Fibroblast of villous mesenchyme (primary cell): ENCODE data around the gene GBE1. TPM values are rescaled to one million over a fixed set of nuclear protein-coding genes. Genes with fewer than 3 reads are reported as not detected.
"Not testable (repeated sequence)": the region's sequence is repeated elsewhere in the genome, so short reads cannot be mapped to it uniquely, and the experiment has no call there.

Experiments used
- DNase-seq: peaks from one replicate; pipeline ENCODE4 v3.0.0-alpha.2; 2010; ENCODE audit warnings: low read depth
- H3K4me3 ChIP-seq: 2 replicates; pipeline ENCODE4 v1.5.1; 2011; ENCODE audit warnings: low read depth, mild to moderate bottlenecking, low read length
- CTCF ChIP-seq: IDR thresholded peaks from 2 replicates; pipeline ENCODE4 v1.5.1; 2012; ENCODE audit warnings: low read depth, mild to moderate bottlenecking, low read length; ENCODE audit not compliant: insufficient read depth
- total RNA-seq: library from RNA; depleted of rRNA; stranded (reverse); fragments of >200 nt; gene quantifications from 2 replicates; pipeline ENCODE4 v1.2.3, GENCODE V29; 2012

GBE1 gene
- total RNA-seq, 1 donor = 231 TPM

GRCh38 chr3:81788610-81789009, 27.2 kb upstream of the GBE1 start:
- H3K4me3 ChIP-seq = no peak overlapping the region
- DNase-seq = no peak
- no peak for TF ChIP-seq CTCF

GRCh38 chr3:81788044-81788443, 26.6 kb upstream of the GBE1 start:
- H3K4me3 ChIP-seq = no peak overlapping the region
- TF ChIP-seq CTCF = no peak
- no peak for DNase-seq

GRCh38 chr3:81782585-81782984, 21.1 kb upstream of the GBE1 start:
- no peak overlapping the region for H3K4me3 ChIP-seq
- no peak for DNase-seq

GRCh38 chr3:81778678-81779182, 17.3 kb upstream of the GBE1 start:
- peak; percentile 95 for DNase-seq
- no peak for TF ChIP-seq CTCF
- no peak overlapping the region for H3K4me3 ChIP-seq

More at GRCh38 chr3:81782585-81782984, 21.1 kb upstream of the GBE1 start:
- no peak for TF ChIP-seq CTCF

- TF ChIP-seq CTCF = no peak
- H3K4me3 ChIP-seq = no peak overlapping the region
Measured at GRCh38 chr3:81776643-81777042, 15.2 kb upstream of the GBE1 start.

GRCh38 chr3:81770710-81771109, 9.3 kb upstream of the GBE1 start:
- TF ChIP-seq CTCF = no peak
- DNase-seq = no peak

More at GRCh38 chr3:81776643-81777042, 15.2 kb upstream of the GBE1 start:
- no peak for DNase-seq

GRCh38 chr3:81769299-81769698, 7.9 kb upstream of the GBE1 start:
- peak; percentile 60 for DNase-seq
- no peak overlapping the region for H3K4me3 ChIP-seq
- TF ChIP-seq CTCF = no peak

More at GRCh38 chr3:81770710-81771109, 9.3 kb upstream of the GBE1 start:
- no peak overlapping the region for H3K4me3 ChIP-seq

- DNase-seq = not testable (repeated sequence)
Measured at GRCh38 chr3:81767250-81767859, 5.9 kb upstream of the GBE1 start.

More at GRCh38 chr3:81767250-81767859, 5.9 kb upstream of the GBE1 start:
- not testable (repeated sequence) for H3K4me3 ChIP-seq
